Keratinocyte (primary cell): ENCODE data around the gene RTBDN. TPM values are rescaled to one million over a fixed set of nuclear protein-coding genes. Genes with fewer than 3 reads are reported as not detected.

Source experiments
- DNase-seq: peaks from one replicate; pipeline ENCODE4 v3.0.0-alpha.2; 2011; ENCODE audit warnings: low read depth, missing footprints, low spot score
- FAIRE-seq: peaks from 2 replicates; lab custom pipeline; 2011; peaks lifted over from hg19 to GRCh38; lab: Jason Lieb, UNC
- H2AFZ ChIP-seq: 2 replicates; pipeline ENCODE4 v1.6.0; 2012; ENCODE audit warnings: low read length, control low read depth, inconsistent platforms; ENCODE audit not compliant: control insufficient read depth
- H3K27ac ChIP-seq: 2 replicates; pipeline ENCODE4 v1.5.1; 2011; ENCODE audit warnings: low read length; ENCODE audit not compliant: control insufficient read depth, insufficient read depth
- H3K27me3 ChIP-seq: 3 replicates; pipeline ENCODE4 v1.6.0; 2011; ENCODE audit warnings: low read length; ENCODE audit not compliant: control insufficient read depth, insufficient read depth; ENCODE audit errors: extremely low read depth
- H3K36me3 ChIP-seq, 2 experiments: 2 replicates in 1 of 2; 3 replicates in 1 of 2; pipeline ENCODE4 v1.5.1; 2011; ENCODE audit warnings: low read length in 2 of 2, mild to moderate bottlenecking in 1 of 2; ENCODE audit not compliant: control insufficient read depth in 2 of 2, insufficient read depth in 2 of 2; ENCODE audit errors: extremely low read depth in 1 of 2
- H3K4me1 ChIP-seq: 3 replicates; pipeline ENCODE4 v1.5.1; 2011; ENCODE audit warnings: low read length; ENCODE audit not compliant: control insufficient read depth, insufficient read depth; ENCODE audit errors: extremely low read depth
- H3K4me2 ChIP-seq: 3 replicates; pipeline ENCODE4 v1.6.0; 2011; ENCODE audit warnings: low read depth, low read length; ENCODE audit not compliant: control insufficient read depth, insufficient read depth; ENCODE audit errors: extremely low read depth
- H3K4me3 ChIP-seq, 3 experiments: fragments of 200-600 bp in 1 of 3; sonication (generic) in 1 of 3; 2 replicates in 2 of 3; 3 replicates in 1 of 3; pipeline ENCODE4 v1.5.1; 2011 to 2016; ENCODE audit warnings: low read length in 3 of 3, mild to moderate bottlenecking in 3 of 3, control low read depth in 2 of 3, inconsistent platforms in 1 of 3, low read depth in 1 of 3, mixed read lengths in 1 of 3, mixed run types in 1 of 3, moderate library complexity in 1 of 3; ENCODE audit not compliant: control insufficient read depth in 2 of 3, insufficient read depth in 2 of 3; ENCODE audit errors: extremely low read depth in 1 of 3
- H3K79me2 ChIP-seq: 2 replicates; pipeline ENCODE4 v1.6.0; 2012; ENCODE audit warnings: low read length; ENCODE audit not compliant: control insufficient read depth, insufficient read depth
- H3K9ac ChIP-seq: 3 replicates; pipeline ENCODE4 v1.6.0; 2011; ENCODE audit warnings: low read length; ENCODE audit not compliant: control insufficient read depth, insufficient read depth; ENCODE audit errors: extremely low read depth
- H3K9me1 ChIP-seq: 3 replicates; pipeline ENCODE4 v1.6.0; 2011; ENCODE audit warnings: low read length; ENCODE audit not compliant: control insufficient read depth, insufficient read depth; ENCODE audit errors: extremely low read depth
- H3K9me3 ChIP-seq: 2 replicates; pipeline ENCODE4 v1.5.1; 2012; ENCODE audit warnings: low read depth, low read length; ENCODE audit not compliant: control insufficient read depth
- H4K20me1 ChIP-seq: 3 replicates; pipeline ENCODE4 v1.6.0; 2011; ENCODE audit warnings: low read length; ENCODE audit not compliant: control insufficient read depth, insufficient read depth; ENCODE audit errors: extremely low read depth
- EZH2 ChIP-seq: IDR thresholded peaks from one replicate; pipeline ENCODE4 v1.6.1; 2012; ENCODE audit warnings: inconsistent platforms, mild to moderate bottlenecking, low read length, moderate library complexity
- dilution Hi-C: fragments of 300-500 bp; cut with MboI; formaldehyde crosslinking; loops from one replicate; pipeline ENCODE4 v1.7.0; 2020; ENCODE audit warnings: low sequenced_read_pairs; ENCODE audit not compliant: extremely low pct_ligation_motif_present
- polyA plus RNA-seq, 5 experiments: library from polyadenylated mRNA; depleted of rRNA in 3 of 5; stranded (reverse) in 3 of 5; stranded (forward) in 1 of 5; unstranded in 1 of 5; fragments of >200 nt; gene quantifications; 1 replicate in 1 of 5; 2 replicates in 3 of 5; 3 replicates in 1 of 5; pipeline versions ENCODE4 v1.2.1 to v1.2.3, GENCODE V29; 2011 to 2012; ENCODE audit warnings: missing spikeins in 2 of 5, low read depth in 1 of 5, low replicate concordance in 1 of 5
- TF ChIP-seq, protein P1 (sequence below), 3 experiments: IDR thresholded peaks in 1 of 3; conservative IDR thresholded peaks in 1 of 3; optimal IDR thresholded peaks in 1 of 3; 2 replicates in 2 of 3; 3 replicates in 1 of 3; pipeline versions ENCODE3 to v1.5.1; 2011; ENCODE audit warnings: low read length in 3 of 3, mild to moderate bottlenecking in 3 of 3, moderate library complexity in 2 of 3, control low read depth in 1 of 3, inconsistent platforms in 1 of 3; ENCODE audit not compliant: insufficient read depth in 2 of 3; ENCODE audit errors: extremely low read depth in 1 of 3

RTBDN gene
- polyA plus RNA-seq, 1 donor (not counting 4 experiments of a cell fraction or from before 2014, with no cell fraction given), result not detected

DNA sequence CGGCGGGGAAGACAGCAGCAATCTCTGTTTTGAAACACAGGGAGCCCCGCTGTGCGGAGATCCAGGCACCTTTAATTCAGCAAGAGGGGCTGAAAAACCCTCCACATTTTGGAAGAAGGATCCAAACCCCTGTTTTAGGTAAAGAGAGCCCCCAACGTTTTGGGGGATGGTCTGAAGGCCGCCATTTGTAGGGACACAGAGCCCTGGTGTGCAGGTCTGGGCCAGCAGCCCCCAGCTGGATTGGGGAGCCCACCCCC, 55.5 kb downstream of the RTBDN start:
- Histone ChIP-seq H3K9ac (peak overlapping the region; percentile 79), H3K9me3 (no peaks in the 10 kb centered on the region), H3K79me2 (peaks cover 3% of the 10 kb centered on the region), H3K4me1 (peaks cover 45% of the 10 kb centered on the region), H4K20me1 (no peaks in the 10 kb centered on the region), H3K9me1 (no peaks in the 10 kb centered on the region), H3K27me3 (no peaks in the 10 kb centered on the region), H3K4me2 (peak overlapping the region; percentile 93), H3K36me3 (peaks cover 2 to 5% of the 10 kb centered on the region in 2 experiments), H3K4me3 (peak overlapping the region; percentile 57 to 86 (median 76)), H3K27ac (peak overlapping the region; percentile 85), H2AFZ (peak overlapping the region; percentile 73)
- TF ChIP-seq, protein P1, sequence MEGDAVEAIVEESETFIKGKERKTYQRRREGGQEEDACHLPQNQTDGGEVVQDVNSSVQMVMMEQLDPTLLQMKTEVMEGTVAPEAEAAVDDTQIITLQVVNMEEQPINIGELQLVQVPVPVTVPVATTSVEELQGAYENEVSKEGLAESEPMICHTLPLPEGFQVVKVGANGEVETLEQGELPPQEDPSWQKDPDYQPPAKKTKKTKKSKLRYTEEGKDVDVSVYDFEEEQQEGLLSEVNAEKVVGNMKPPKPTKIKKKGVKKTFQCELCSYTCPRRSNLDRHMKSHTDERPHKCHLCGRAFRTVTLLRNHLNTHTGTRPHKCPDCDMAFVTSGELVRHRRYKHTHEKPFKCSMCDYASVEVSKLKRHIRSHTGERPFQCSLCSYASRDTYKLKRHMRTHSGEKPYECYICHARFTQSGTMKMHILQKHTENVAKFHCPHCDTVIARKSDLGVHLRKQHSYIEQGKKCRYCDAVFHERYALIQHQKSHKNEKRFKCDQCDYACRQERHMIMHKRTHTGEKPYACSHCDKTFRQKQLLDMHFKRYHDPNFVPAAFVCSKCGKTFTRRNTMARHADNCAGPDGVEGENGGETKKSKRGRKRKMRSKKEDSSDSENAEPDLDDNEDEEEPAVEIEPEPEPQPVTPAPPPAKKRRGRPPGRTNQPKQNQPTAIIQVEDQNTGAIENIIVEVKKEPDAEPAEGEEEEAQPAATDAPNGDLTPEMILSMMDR (optimal IDR thresholded peaks at IDR 0.05 in 1 of 3, IDR thresholded peaks at IDR 0.05 in 1 of 3, conservative IDR thresholded peaks at IDR 0.05 in 1 of 3; ENCODE audit: extremely low read depth in 1 of 3, insufficient read depth in 2 of 3, low read length in 3 of 3), result no peak
- TF ChIP-seq EZH2, result no peak
- dilution Hi-C loops, result no loop called here
- DNase-seq (no peak), FAIRE-seq (no peak)

DNA sequence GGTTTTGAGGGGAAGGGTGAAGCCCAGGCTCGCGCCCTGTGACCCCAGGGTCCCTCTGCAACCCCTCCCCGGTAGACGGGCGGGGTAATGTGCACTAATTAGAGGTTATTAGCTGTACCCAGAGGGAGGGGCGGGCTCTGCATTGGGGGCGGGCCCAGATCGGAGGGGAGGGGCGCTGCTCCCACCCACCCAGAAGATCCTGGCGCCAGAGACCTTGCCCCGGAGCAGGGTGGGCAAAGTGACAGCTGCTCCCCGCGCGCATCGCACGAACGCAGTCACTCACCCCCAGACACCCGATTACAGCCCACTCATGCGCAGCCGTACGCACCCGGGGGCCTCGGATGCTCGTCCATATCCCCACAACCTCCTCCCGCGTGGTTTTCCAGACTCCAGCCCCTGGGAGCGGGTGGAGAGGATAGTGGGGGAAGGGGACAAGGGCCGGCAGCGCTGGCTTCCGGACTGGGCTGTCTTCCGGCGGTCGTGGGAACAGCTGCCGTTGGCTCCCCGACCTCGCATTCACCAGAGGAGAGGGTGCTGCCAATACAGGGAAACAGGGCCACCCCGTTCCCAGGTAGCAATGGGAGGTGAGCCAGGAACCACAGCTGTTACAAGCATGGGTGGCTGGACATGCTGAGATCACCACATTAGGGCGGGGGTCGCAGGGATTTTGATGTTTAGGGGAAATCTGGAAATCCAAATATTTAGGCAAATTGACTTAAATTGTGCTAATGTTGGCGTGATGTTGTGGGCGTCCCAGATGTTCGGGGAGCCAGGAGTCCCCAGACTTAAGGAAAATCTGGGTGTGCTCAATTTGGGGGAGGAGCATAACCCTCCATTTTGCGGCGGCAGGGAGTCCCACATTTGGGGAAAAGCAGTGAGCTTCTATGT, 56.1 kb downstream of the RTBDN start:
- Histone ChIP-seq H3K79me2 (peaks cover 3% of the 10 kb centered on the region), H3K4me3 (peak overlapping the region; percentile 57 to 86 (median 76)), H3K9me3 (no peaks in the 10 kb centered on the region), H3K36me3 (peaks cover 2 to 5% of the 10 kb centered on the region in 2 experiments), H3K27me3 (no peaks in the 10 kb centered on the region), H3K9ac (peak overlapping the region; percentile 79), H4K20me1 (no peaks in the 10 kb centered on the region), H3K4me2 (peak overlapping the region; percentile 93), H3K27ac (peak overlapping the region; percentile 85), H3K9me1 (no peaks in the 10 kb centered on the region), H3K4me1 (peaks cover 42% of the 10 kb centered on the region), H2AFZ (peak overlapping the region; percentile 73)
- no peak for TF ChIP-seq EZH2
- TF ChIP-seq, protein P1 (optimal IDR thresholded peaks at IDR 0.05 in 1 of 3, IDR thresholded peaks at IDR 0.05 in 1 of 3, conservative IDR thresholded peaks at IDR 0.05 in 1 of 3; ENCODE audit: extremely low read depth in 1 of 3, insufficient read depth in 2 of 3, low read length in 3 of 3), result no peak
- DNase-seq (no peak), FAIRE-seq (no peak)
- dilution Hi-C loops, result no loop called here
